ENCODE measurements around the gene FREM1.

DNA sequence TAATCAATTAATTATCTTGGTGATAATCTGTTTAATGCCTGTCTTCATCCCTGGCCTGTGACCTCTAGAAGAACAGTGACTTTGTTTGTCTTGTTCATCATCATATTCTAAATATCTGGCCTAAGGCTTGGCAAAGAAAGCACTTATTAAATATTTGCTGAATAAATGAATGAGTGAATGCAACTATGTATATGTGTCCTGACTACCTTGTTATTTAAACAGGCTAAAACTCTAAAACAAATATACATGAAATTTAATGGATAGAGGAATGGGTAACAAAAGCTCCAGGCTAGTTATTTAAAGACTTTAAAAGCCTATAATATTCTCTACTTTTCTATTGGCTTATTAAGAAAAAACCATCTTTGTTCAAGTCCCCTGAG, 96.0 kb downstream of the FREM1 start:
- TF ChIP-seq, protein P1, sequence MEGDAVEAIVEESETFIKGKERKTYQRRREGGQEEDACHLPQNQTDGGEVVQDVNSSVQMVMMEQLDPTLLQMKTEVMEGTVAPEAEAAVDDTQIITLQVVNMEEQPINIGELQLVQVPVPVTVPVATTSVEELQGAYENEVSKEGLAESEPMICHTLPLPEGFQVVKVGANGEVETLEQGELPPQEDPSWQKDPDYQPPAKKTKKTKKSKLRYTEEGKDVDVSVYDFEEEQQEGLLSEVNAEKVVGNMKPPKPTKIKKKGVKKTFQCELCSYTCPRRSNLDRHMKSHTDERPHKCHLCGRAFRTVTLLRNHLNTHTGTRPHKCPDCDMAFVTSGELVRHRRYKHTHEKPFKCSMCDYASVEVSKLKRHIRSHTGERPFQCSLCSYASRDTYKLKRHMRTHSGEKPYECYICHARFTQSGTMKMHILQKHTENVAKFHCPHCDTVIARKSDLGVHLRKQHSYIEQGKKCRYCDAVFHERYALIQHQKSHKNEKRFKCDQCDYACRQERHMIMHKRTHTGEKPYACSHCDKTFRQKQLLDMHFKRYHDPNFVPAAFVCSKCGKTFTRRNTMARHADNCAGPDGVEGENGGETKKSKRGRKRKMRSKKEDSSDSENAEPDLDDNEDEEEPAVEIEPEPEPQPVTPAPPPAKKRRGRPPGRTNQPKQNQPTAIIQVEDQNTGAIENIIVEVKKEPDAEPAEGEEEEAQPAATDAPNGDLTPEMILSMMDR (IDR thresholded peaks at IDR 0.05) = no peak
- TF ChIP-seq POLR2A (IDR thresholded peaks at IDR 0.05) = no peak
